Measurements from ENCODE around the gene SLC4A2. TPM values are rescaled to one million over a fixed set of nuclear protein-coding genes. Genes with fewer than 3 reads are reported as not detected.

The SLC4A2 gene
- total RNA-seq, 1 donor from 2014 or later = 87.5 TPM

Other genes with a start within 250 kb of the SLC4A2 start
- gene AOC1, start 207.1 kb upstream of the SLC4A2 start, total RNA-seq = not detected
- gene KCNH2, start 81.3 kb upstream of the SLC4A2 start, total RNA-seq = 3.2 TPM
- gene NOS3, start 68.6 kb upstream of the SLC4A2 start, total RNA-seq = 26.6 TPM
- gene ATG9B, start 35.1 kb upstream of the SLC4A2 start, total RNA-seq = 0.67 TPM
- gene ABCB8, start 31.1 kb upstream of the SLC4A2 start, total RNA-seq = 32.8 TPM
- 4.7 TPM for gene ASIC3, start 11.1 kb upstream of the SLC4A2 start, total RNA-seq
- gene CDK5, start 1.7 kb upstream of the SLC4A2 start, total RNA-seq = 5.7 TPM
- gene FASTK, start 21.2 kb downstream of the SLC4A2 start, total RNA-seq = 57.9 TPM
- gene TMUB1, start 23.9 kb downstream of the SLC4A2 start, total RNA-seq = 27.8 TPM
- gene AGAP3, start 26.9 kb downstream of the SLC4A2 start, total RNA-seq = 99.7 TPM
- not detected for gene GBX1, start 108.1 kb downstream of the SLC4A2 start, total RNA-seq
- not detected for gene ASB10, start 127.7 kb downstream of the SLC4A2 start, total RNA-seq
- gene H2BK1, start 150.9 kb downstream of the SLC4A2 start, total RNA-seq = not detected
- 20.8 TPM for gene ABCF2, start 167.6 kb downstream of the SLC4A2 start, total RNA-seq
- gene CHPF2, start 172.9 kb downstream of the SLC4A2 start, total RNA-seq = 23.6 TPM
- 50.7 TPM for gene SMARCD3, start 189.1 kb downstream of the SLC4A2 start, total RNA-seq